CD4-positive, alpha-beta T cell treated with Interleukin-2 at 100 ng/mL for 4 hours (primary cell): ENCODE results near the gene ZNF768.
"Not testable (repeated sequence)": the region's sequence is repeated elsewhere in the genome, so short reads cannot be mapped to it uniquely, and the experiment has no call there.

Experiments used
- DNase-seq: peaks from one replicate; pipeline ENCODE4 v3.0.0-alpha.2; 2020; ENCODE audit warnings: low spot score

Gene ZNF768

GRCh38 chr16:30555315-30556124 lies 29.2 kb upstream of the ZNF768 start:
- DNase-seq = no peak

DNA sequence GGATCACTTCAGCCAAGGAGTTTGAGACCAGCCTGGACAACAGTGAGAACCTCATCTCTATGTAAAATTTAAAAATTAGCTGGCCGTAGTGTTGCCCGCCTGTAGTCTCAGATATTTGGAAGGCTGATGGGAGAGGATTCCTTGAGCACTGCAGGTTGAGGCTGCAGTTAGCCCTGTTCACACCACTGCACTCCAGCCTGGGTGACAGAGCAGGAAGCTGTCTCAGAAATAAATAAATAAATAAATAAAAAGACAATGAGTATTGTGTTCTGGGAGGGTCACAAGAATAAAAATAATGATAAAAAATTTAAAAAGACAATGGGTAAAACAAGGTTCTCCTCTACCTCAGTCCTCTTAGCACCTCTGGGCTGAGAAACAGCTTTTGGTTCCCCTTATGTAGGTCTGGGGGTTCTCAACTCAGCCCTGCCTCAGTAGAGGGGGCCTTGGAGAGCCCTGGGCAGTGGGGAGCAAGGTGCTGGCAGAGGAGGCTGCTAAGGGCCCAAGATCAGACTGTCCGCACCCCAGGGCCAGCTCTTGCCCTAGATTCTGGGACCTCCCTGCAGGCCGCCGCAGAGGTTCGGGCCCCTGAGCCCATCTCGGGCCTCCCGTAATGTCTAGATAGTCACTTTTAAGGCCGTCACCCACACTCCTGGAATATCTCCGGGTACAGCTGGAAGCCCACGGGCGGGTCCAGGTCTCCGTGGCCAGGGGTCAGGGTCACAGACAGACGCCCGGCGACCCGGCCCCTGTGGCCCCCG lies 28.4 kb upstream of the ZNF768 start:
- no peak for DNase-seq

GRCh38 chr16:30553393-30553899 lies 27.1 kb upstream of the ZNF768 start:
- DNase-seq = no peak

DNA sequence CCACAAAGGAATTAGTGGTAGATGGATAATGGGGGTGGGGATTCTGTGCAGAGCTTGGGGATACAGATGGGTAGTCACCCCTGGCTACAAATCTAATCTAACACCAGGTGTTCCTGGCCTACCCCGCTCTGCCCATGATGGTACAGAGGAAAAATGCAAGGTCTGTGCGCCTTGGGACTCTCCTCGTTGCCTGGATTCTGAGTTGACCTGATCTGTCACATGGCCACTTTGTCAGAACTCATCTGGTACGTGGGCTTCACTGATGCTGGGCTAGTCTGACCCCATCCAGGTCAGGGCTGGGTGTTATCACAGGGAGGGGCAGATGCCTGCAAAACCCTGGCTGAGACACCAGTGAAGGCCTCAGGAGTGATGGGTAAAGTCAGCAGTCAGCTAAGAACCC lies 26.6 kb upstream of the ZNF768 start:
- no peak for DNase-seq

DNA sequence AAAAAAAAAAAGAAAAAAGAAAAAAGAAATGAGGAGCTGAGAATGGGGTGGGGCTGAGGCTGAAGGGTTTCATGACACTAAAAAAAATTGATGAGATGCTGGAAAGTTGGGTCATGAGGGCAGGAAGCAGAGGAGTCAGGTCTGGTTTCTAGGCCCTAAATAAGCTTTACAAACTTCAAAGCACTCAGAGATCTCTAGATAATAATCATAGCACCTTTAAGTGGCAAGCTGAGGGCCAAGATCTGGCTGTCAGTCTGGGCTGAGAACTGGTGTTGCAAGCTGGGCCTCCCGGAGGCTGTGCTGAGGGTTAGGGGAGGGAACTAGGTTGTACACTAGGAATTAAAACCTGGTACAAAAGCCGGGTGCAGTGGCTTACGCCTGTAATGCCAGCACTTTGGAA lies 25.4 kb upstream of the ZNF768 start:
- DNase-seq = peak; percentile 83

DNA sequence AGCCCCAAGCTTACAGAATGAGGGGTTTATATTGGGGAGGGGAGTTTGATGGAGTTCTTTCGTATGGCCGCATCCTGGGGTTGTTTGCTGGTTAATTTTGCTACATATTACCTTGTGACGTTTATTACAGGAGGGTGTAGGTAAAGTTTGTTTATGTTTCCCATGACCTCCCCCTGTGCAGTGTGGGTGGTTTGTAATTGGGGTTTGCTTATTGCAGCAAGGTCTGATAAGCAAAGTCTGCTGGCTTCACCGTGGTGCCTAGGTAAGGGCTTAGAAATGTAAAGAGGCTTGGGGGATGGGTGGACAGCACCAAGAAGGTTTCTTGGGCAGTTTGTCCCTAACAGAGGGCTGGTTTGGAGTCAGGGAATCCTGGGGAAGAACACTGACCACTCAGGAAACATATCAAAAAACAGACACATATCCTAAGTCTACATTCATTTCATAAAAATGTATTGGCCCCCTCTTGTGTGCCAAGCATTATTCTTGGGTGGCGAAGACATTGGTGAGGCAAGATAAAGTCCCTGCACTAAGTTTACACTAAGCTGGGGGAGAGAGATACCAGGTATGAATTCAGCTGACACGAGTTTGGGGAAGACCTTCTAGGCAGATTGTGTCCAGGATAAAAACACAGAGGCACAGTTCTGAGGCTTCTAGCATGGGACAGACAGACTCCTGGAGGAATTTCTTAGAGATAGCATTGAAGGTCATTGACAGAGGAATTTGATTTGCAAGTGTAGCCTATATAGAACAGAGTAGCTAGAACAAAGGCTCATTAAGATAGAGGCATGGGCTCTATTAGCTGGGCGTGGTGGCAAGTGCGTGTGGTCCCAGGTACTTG lies 22.3 kb upstream of the ZNF768 start:
- no peak for DNase-seq

DNA sequence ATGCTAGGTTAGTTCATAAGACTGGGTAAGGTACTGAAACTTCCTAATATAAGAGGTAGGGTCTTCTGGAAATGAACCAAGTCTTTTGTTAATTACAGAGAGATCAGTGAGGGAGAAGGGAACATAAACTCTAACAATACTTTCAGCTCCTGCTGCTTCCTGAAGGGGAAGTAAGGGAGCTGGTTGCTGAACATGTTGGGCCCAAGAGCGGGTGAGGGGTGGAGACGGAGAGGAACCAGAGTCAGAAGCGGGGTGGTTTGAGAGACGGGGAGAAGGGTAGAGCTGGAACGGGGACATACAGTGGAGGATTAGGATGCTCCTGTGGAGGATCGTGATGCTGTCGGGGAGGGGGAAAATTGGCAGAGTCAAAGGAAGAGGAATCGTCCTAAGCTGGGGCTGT lies 19.7 kb upstream of the ZNF768 start:
- no peak for DNase-seq

DNA sequence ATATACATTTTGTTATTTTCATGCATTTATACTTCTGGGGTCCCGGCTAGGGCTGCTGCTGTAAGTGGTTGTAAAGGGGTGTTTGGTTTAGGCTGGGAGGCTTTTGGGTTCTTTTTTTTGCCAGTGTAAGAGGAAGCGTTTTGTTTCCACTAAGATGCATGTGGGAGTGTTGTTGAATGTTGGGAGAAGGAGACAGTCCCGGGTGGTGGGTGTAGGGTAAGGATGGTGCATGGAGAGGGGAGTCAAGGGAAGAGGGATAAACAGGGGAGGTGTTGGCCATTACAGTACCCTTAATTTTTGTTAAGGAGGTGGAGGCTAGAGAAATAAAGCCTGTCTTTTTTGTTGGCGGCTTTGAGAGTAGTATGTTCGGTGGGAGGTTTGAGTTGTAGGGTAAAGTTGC lies 16.7 kb upstream of the ZNF768 start:
- DNase-seq = no peak

- no peak for DNase-seq
Observed at GRCh38 chr16:30541502-30542329, 15.3 kb upstream of the ZNF768 start.

GRCh38 chr16:30540916-30541464 lies 14.6 kb upstream of the ZNF768 start:
- not testable (repeated sequence) for DNase-seq

DNA sequence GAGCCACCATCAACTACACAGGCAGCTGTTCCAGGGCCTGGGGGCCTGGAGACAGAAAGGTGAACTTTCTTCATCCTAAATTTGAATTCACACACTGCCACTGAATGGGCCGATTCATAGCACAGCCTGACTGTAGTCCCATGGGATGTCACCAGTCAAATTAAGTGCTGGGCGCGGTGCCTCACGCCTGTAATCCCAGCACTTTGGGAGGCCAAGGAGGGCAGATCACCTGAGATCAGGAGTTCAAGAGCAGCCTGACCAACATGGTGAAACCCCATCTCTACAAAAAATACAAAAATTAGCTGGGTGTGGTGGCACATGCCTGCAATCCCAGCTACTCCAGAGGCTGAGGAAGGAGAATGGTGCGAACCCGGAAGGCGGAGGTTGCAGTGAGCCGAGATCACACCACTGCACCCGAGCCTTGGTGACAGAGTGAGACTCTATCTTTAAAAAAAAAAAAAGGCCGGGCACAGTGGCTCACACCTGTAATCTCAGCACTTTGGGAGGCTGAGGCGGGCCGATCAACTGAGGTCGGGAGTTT lies 13.7 kb upstream of the ZNF768 start:
- DNase-seq = not testable (repeated sequence)

DNA sequence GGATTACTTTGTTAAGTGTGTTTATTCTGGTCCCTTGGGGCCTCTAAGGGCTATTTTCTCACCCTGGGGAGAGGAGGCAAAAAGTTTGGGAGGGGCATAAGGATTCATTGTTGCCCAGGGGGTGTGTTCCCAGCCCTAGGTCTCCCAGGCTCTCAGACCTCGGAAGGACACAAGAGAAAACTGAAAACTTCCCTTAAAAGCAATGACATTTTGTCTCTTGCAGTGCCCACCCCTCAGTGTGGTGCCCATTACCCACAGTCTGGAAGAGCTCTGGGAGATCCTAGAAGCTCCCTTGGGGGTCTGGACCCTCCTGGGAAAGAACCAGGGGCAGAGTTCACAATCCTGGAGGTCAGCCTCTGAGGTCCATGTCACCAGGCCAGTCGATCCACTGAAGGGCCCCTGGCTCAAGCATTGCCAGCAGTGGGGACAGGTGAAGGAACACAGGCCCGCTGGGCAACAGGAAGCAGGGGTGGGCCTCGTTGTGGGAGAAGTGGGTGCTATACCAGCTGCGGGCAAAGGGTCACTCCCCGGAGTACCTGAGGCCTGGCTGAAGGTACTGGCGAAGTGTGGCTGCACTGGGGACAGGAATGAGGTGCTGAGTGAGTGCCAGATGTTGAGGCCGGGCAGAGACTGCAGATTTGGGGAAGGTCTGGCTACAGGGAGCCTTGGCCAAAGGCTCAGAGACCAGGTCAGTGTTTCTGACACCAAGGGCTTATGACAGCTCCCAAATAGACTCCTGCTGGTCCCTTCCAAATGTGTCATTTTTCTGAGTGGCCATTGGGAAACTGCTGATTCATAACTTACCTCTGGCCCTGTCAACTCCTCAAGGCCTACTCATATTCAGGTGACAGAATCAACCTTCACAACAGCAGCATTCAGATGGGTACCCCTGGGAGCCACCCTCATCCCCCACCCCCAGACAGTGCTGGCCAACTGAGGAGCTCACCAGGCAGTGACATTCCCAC lies 12.9 kb upstream of the ZNF768 start:
- DNase-seq = no peak

DNA sequence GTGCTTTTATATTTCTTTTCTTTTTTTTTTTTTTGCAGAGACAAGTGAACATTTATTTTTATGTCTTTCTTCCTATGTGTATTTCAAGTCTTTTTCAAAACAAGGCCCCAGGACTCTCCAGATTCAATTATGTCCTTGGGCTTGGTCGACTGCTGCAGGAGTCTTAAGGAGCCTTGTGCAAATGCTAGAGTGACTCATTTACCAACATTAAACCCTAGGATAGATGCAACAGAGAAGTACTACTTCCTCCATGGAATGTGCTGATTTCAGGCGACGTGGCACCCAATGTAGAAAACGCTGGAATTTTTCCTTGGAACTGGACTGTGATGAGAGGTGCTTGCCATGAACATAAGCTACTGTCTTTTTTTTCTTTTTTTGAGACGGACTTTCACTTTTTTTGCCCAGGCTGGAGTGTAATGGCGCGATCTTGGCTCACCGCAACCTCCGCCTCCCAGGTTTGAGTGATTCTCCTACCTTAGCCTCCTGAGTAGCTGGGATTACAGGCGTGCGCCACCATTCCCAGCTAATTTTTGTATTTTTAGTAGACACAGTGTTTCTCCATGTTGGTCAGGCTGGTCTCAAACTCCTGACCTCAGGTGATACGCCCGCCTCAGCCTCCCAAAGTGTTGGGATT lies 10.1 kb upstream of the ZNF768 start:
- not testable (repeated sequence) for DNase-seq

DNA sequence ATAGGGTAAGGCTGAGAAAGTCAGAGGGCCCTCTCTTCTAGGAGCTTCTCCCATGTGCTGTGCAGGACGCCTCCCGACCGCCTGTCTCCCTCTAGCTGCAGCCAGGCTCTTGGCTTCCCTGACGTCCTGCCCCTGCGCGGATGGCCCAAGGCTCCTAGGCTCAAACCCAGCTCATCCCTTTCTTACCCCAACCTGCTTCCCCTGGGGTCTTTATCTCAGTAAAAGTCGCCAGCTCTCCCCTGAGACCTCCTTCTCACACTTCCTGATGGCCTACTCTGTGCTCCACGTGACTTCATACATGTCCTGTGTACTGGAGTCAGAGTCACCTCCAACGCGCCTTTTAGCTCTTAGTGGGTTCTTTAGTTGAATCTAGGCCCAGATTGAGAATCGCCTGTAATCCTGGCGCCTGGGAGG lies 9.4 kb upstream of the ZNF768 start:
- peak; percentile 58 for DNase-seq

DNA sequence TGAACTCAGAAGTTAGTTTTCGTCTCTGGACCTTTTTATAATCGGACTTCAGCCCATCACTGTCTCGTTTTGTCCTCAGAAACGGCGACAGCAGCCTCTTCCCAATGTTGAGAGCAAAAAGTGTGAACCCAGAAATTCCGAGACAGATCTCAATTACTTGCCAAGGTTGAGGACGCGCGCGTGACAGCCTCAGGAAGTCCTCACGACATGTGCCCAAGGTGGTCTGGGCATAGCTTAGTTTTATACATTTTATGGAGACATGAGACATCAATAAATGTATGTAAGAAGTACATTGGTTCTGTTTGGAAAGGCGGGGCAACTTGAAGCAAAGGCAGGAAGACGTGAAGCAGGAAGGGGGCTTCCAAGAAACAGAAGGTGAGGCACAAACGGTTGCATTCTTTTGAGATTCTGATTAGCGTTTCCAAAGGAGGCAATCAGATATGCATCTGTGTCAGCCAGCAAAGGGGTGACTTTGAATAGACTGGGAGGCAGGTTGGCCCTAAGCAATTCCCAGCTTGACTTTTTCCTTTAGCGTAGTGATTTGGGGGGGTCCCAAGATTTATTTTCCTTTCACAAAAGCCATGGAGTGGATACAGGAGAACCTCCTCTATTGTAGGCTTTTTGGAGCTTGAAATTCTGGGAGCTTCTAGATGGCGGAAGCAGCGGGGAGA lies 8.9 kb upstream of the ZNF768 start:
- peak; percentile 65 for DNase-seq

GRCh38 chr16:30534368-30535105 lies 8.2 kb upstream of the ZNF768 start, which contains the start of gene ZNF747:
ZNF747 (minus strand) TSS chr16:30534858; CDS start chr16:30534679, 179 bp downstream.
- peak; percentile 93 for DNase-seq

- no peak for DNase-seq
Observed at GRCh38 chr16:30533748-30534367, 7.5 kb upstream of the ZNF768 start.
